ENCODE data around the gene WNT9A. TPM values are rescaled to one million over a fixed set of nuclear protein-coding genes. Genes with fewer than 3 reads are reported as not detected.
A peak's percentile ranks its signal among the peaks of the same experiment; 100 is the strongest.

The WNT9A gene
- polyA plus RNA-seq, 3 donors: not detected

DNA sequence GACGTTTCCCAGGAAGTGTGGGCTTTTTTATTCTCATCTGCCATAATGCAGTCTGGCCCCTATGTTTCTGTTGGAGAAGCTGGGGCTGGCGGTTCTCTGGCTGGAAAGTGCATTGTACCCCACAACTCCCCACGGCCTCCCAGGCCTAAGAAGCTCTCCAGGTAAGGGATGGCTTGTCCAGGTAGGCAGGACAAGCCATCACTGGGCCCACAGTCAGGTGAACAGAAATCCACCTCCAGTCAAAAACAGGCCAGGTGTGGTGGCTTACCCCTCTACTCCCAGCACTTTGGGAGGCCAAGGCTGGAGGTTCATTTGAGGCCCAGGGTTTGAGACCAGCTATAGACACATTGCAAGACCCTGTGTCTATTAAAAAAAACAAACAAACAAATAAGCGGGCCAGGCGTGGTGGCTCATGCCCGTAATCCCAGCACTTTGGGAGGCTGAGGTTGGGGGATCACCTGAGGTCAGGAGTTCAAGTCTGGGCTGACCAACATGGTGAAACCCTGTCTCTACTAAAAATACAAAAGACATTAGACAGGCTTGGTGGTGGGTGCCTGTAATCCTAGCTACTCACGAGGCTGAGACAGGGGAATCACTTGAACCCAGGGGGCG, 3.1 kb upstream of the WNT9A start:
- TF ChIP-seq, protein P1, sequence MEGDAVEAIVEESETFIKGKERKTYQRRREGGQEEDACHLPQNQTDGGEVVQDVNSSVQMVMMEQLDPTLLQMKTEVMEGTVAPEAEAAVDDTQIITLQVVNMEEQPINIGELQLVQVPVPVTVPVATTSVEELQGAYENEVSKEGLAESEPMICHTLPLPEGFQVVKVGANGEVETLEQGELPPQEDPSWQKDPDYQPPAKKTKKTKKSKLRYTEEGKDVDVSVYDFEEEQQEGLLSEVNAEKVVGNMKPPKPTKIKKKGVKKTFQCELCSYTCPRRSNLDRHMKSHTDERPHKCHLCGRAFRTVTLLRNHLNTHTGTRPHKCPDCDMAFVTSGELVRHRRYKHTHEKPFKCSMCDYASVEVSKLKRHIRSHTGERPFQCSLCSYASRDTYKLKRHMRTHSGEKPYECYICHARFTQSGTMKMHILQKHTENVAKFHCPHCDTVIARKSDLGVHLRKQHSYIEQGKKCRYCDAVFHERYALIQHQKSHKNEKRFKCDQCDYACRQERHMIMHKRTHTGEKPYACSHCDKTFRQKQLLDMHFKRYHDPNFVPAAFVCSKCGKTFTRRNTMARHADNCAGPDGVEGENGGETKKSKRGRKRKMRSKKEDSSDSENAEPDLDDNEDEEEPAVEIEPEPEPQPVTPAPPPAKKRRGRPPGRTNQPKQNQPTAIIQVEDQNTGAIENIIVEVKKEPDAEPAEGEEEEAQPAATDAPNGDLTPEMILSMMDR (IDR thresholded peaks at IDR 0.05): no peak
- peak overlapping the region in 1 of 2 donors; percentile 41 for H3K4me3 Mint-ChIP-seq
- H3K4me3 ChIP-seq (replicated peaks in 1 of 3; ENCODE audit: low read depth in 2 of 3, low read length in 3 of 3): no peak overlapping the region
- H3K9me3 Mint-ChIP-seq: peaks cover 0 to 8% (median under 1%) of the 10 kb centered on the region in 7 donors
- no peaks in the 10 kb centered on the region for H3K36me3 ChIP-seq (replicated peaks in 1 of 2; ENCODE audit: control insufficient read depth in 1 of 2, insufficient read depth in 2 of 2, low read length in 2 of 2)
- no peaks in the 10 kb centered on the region for H4K20me1 ChIP-seq (ENCODE audit: insufficient read depth, low read length)
- no peaks in the 10 kb centered on the region for H3K79me2 ChIP-seq (ENCODE audit: insufficient read depth, low read length)
- H3K27me3 Mint-ChIP-seq (ENCODE audit: low read depth in 3 of 3): peaks cover 41 to 59% (median 47%) of the 10 kb centered on the region in 3 donors
- no peak overlapping the region for H2AFZ ChIP-seq (ENCODE audit: insufficient read depth, low read depth, low read length, poor library complexity, severe bottlenecking)
- H3K9me3 ChIP-seq (replicated peaks in 1 of 2; ENCODE audit: control insufficient read depth in 1 of 2, insufficient read depth in 1 of 2, low read length in 2 of 2): peaks cover 0 to 8% of the 10 kb centered on the region in 2 donors
- H3K4me1 ChIP-seq (ENCODE audit: control insufficient read depth in 1 of 2, insufficient read depth in 2 of 2, low read length in 2 of 2): peaks cover 0 to 10% of the 10 kb centered on the region in 2 donors
- no peaks in the 10 kb centered on the region for H3K36me3 Mint-ChIP-seq
- H3K27ac Mint-ChIP-seq: no peak overlapping the region
- intact Hi-C loops (cut with micrococcal nuclease): no loop called here
- WGBS (ENCODE audit: insufficient coverage): no CpG with 5 or more reads among the region's 8 CpGs
- no peak overlapping the region for H3K27ac ChIP-seq (ENCODE audit: low read depth in 1 of 2, low read length in 2 of 2)
- no peak overlapping the region for H3K4me2 ChIP-seq (replicated peaks; ENCODE audit: extremely low read depth, low read length, poor library complexity, severe bottlenecking)
- peaks cover 9% of the 10 kb centered on the region for H3K4me1 Mint-ChIP-seq
- no peak overlapping the region for H3K9ac ChIP-seq (ENCODE audit: insufficient read depth, low read length, poor library complexity, severe bottlenecking)
- no peak for DNase-seq
- peaks cover 9 to 39% of the 10 kb centered on the region in 2 donors for H3K27me3 ChIP-seq (ENCODE audit: control insufficient read depth in 2 of 2, insufficient read depth in 2 of 2, low read length in 2 of 2)

DNA sequence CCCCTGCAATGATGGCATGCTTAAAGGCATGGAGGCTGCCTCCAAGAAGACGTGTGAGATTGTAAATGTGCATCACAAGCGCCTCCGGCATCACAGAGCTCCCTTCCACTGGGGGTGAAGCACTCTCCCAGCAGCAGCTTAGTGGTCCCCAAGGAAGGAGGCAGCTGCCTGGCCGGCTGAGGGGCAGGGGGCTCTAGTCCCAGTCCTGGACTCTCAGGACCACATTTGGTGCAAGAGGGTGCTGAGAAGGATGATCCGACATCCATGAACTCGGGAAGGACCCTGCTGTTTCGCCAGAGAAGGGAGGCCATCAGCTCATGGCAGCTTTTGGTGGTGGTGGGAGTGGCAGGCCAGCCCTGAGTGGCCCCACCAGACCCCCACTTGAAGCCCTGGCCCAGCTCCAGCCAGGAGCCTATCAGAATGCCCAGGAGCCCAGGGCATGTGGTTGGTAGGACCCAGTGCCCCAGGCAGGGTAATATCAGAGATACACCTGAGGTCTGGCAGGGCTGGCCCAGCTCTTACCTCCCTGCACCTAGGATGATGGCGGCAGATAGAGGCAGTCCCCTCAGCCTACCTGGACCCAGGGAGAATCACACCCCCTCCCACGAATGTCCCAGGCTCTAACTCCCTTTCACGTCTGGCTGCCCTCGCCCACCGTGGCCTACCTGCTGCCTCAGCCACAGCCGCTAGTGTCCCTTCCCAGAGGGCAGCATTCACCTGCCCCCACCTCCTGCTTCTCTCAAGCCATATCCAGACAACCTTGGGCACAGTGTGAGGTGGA, 2.4 kb upstream of the WNT9A start:
- H3K27ac Mint-ChIP-seq: no peak overlapping the region
- H3K9me3 ChIP-seq (replicated peaks in 1 of 2; ENCODE audit: control insufficient read depth in 1 of 2, insufficient read depth in 1 of 2, low read length in 2 of 2): peaks cover 0 to 8% of the 10 kb centered on the region in 2 donors
- H3K4me3 Mint-ChIP-seq: peak overlapping the region in 1 of 2 donors; percentile 46
- H3K4me3 ChIP-seq (replicated peaks in 1 of 3; ENCODE audit: low read depth in 2 of 3, low read length in 3 of 3): no peak overlapping the region
- peaks cover 0 to 8% (median 0%) of the 10 kb centered on the region in 7 donors for H3K9me3 Mint-ChIP-seq
- no peaks in the 10 kb centered on the region for H3K36me3 ChIP-seq (replicated peaks in 1 of 2; ENCODE audit: control insufficient read depth in 1 of 2, insufficient read depth in 2 of 2, low read length in 2 of 2)
- peaks cover 0 to 10% of the 10 kb centered on the region in 2 donors for H3K4me1 ChIP-seq (ENCODE audit: control insufficient read depth in 1 of 2, insufficient read depth in 2 of 2, low read length in 2 of 2)
- no peaks in the 10 kb centered on the region for H4K20me1 ChIP-seq (ENCODE audit: insufficient read depth, low read length)
- no peaks in the 10 kb centered on the region for H3K36me3 Mint-ChIP-seq
- DNase-seq: no peak
- peaks cover 9% of the 10 kb centered on the region for H3K4me1 Mint-ChIP-seq
- H3K27ac ChIP-seq (ENCODE audit: low read depth in 1 of 2, low read length in 2 of 2): no peak overlapping the region
- no peaks in the 10 kb centered on the region for H3K79me2 ChIP-seq (ENCODE audit: insufficient read depth, low read length)
- peaks cover 9 to 46% of the 10 kb centered on the region in 2 donors for H3K27me3 ChIP-seq (ENCODE audit: control insufficient read depth in 2 of 2, insufficient read depth in 2 of 2, low read length in 2 of 2)
- intact Hi-C loops (cut with micrococcal nuclease): loop anchor here (5.0 kb wide), 1 partner anchor 188 kb away; no protein-coding TSS in a partner anchor
- TF ChIP-seq, protein P1 (IDR thresholded peaks at IDR 0.05): no peak
- 86% methylated on average over 9 of the region's 13 CpGs for WGBS (ENCODE audit: insufficient coverage)
- no peak overlapping the region for H3K4me2 ChIP-seq (replicated peaks; ENCODE audit: extremely low read depth, low read length, poor library complexity, severe bottlenecking)
- H3K27me3 Mint-ChIP-seq (ENCODE audit: low read depth in 3 of 3): peaks cover 41 to 59% (median 51%) of the 10 kb centered on the region in 3 donors
- no peak overlapping the region for H3K9ac ChIP-seq (ENCODE audit: insufficient read depth, low read length, poor library complexity, severe bottlenecking)
- no peak overlapping the region for H2AFZ ChIP-seq (ENCODE audit: insufficient read depth, low read depth, low read length, poor library complexity, severe bottlenecking)

Measured in CD14-positive monocyte (primary cell).